RWPE2 (cell line): ENCODE measurements around the gene MEP1B.

Source experiments
- ATAC-seq: fragments of 200-7000 bp; cut with Tn5 transposase; 3 replicates; pipeline ENCODE4 v1.9.1; 2021; ENCODE audit warnings: low read depth
- DNase-seq: peaks from one replicate; pipeline ENCODE4 v3.0.0-alpha.2; 2020; ENCODE audit warnings: low spot score
- H3K27ac ChIP-seq: fragments of 450-650 bp; 2 replicates; pipeline ENCODE4 v1.5.1; 2017; ENCODE audit warnings: mild to moderate bottlenecking; ENCODE audit not compliant: poor library complexity, severe bottlenecking
- H3K27me3 ChIP-seq: fragments of 250-450 bp; sonication (Bioruptor Pico); 2 replicates; pipeline ENCODE4 v1.5.1; 2021; ENCODE audit warnings: mild to moderate bottlenecking, moderate library complexity; ENCODE audit not compliant: insufficient read depth, poor library complexity, severe bottlenecking
- H3K36me3 ChIP-seq: fragments of 250-450 bp; sonication (Bioruptor Pico); 2 replicates; pipeline ENCODE4 v1.5.1; 2020; ENCODE audit warnings: low read depth, mild to moderate bottlenecking, moderate library complexity
- H3K4me1 ChIP-seq: fragments of 250-450 bp; sonication (Bioruptor Pico); 2 replicates; pipeline ENCODE4 v1.5.1; 2021; ENCODE audit warnings: mild to moderate bottlenecking, moderate library complexity; ENCODE audit not compliant: insufficient read depth, poor library complexity, severe bottlenecking
- H3K4me3 ChIP-seq: fragments of 250-450 bp; sonication (Bioruptor Pico); 2 replicates; pipeline ENCODE4 v1.5.1; 2021; ENCODE audit warnings: mild to moderate bottlenecking, moderate library complexity; ENCODE audit not compliant: severe bottlenecking
- H3K9me3 ChIP-seq: fragments of 250-450 bp; sonication (Bioruptor Pico); 2 replicates; pipeline ENCODE4 v1.5.1; 2021; ENCODE audit warnings: mild to moderate bottlenecking, moderate library complexity; ENCODE audit not compliant: severe bottlenecking
- TF ChIP-seq, protein P1 (sequence below): fragments of 450-650 bp; IDR thresholded peaks from one replicate; pipeline ENCODE4 v1.5.1; 2017; ENCODE audit warnings: mild to moderate bottlenecking, moderate library complexity; ENCODE audit not compliant: poor library complexity, severe bottlenecking

The MEP1B gene

DNA sequence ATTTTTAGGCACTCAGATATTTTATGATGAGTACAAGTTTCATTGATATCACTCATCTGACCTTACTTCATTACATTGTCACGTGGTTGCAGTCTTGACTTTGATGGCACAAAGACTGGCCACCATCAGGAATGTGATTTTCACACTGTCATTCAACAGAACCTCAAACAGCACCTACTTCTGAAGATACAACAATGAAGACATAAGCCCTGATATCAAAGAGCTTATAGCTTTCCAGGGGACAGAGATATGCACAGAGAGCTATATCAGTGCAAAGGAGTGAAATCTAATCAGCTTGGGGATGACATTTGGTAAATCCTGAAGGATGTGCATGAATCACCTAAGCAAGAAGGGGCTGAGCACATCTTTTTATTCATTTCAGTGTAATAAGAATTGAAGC, 72.3 kb downstream of the MEP1B start:
- Histone ChIP-seq H3K4me3 (no peak overlapping the region), H3K9me3 (no peaks in the 10 kb centered on the region), H3K27me3 (no peaks in the 10 kb centered on the region), H3K36me3 (no peaks in the 10 kb centered on the region), H3K27ac (no peak overlapping the region), H3K4me1 (no peaks in the 10 kb centered on the region)
- ATAC-seq: no peak
- no peak for DNase-seq
- TF ChIP-seq, protein P1, sequence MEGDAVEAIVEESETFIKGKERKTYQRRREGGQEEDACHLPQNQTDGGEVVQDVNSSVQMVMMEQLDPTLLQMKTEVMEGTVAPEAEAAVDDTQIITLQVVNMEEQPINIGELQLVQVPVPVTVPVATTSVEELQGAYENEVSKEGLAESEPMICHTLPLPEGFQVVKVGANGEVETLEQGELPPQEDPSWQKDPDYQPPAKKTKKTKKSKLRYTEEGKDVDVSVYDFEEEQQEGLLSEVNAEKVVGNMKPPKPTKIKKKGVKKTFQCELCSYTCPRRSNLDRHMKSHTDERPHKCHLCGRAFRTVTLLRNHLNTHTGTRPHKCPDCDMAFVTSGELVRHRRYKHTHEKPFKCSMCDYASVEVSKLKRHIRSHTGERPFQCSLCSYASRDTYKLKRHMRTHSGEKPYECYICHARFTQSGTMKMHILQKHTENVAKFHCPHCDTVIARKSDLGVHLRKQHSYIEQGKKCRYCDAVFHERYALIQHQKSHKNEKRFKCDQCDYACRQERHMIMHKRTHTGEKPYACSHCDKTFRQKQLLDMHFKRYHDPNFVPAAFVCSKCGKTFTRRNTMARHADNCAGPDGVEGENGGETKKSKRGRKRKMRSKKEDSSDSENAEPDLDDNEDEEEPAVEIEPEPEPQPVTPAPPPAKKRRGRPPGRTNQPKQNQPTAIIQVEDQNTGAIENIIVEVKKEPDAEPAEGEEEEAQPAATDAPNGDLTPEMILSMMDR: no peak

DNA sequence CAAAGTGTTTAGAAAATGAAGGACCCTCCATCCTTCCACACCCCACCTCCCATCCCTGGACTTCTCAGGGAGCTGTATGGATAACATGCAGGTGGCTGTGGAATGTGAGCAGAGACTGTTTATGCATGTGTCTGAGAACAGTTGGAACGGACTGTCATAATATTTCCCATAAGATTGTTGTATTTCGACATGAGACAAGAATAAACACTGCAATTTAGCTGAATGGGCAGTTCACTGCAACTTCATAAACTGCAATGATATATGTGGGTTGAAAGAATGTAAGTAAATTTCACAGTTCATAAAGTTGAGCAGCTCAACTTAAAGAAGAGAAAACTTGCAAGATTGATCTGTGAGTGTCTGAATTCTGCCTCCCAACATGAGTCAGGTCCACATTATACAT, 74.6 kb downstream of the MEP1B start:
- no peak for ATAC-seq
- Histone ChIP-seq H3K4me1 (no peaks in the 10 kb centered on the region), H3K27ac (no peak overlapping the region), H3K27me3 (no peaks in the 10 kb centered on the region), H3K9me3 (no peaks in the 10 kb centered on the region), H3K36me3 (no peaks in the 10 kb centered on the region), H3K4me3 (no peak overlapping the region)
- TF ChIP-seq, protein P1: no peak
- no peak for DNase-seq

DNA sequence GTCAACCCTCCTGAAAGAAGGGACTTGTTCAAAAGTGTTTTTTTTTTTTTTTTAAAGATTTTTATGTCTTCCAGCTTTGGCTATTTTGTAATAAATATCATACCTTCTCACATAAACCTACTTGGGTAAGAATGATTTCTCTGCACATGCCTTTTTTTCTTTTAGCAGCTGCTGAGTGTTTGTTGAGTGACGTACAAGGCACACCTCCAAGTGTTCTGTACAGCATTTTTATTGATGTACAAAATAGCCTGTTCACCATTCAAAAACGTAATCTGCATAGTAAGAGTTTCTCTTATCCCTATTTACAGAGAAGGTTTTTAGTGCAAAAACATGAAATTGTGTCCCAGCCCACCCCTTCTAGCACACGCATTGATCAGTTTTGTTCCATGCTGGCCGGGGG, 77.6 kb downstream of the MEP1B start:
- Histone ChIP-seq H3K4me3 (no peak overlapping the region), H3K27ac (no peak overlapping the region), H3K27me3 (no peaks in the 10 kb centered on the region), H3K4me1 (no peaks in the 10 kb centered on the region), H3K9me3 (no peaks in the 10 kb centered on the region), H3K36me3 (no peaks in the 10 kb centered on the region)
- no peak for DNase-seq
- no peak for ATAC-seq
- TF ChIP-seq, protein P1: no peak
